Measurements from ENCODE around the gene CEP85L. TPM values are rescaled to one million over a fixed set of nuclear protein-coding genes. Genes with fewer than 3 reads are reported as not detected.

Gene CEP85L
- total and polyA plus RNA-seq, 2 of the 13 experiments (the other 11 are each of a cell fraction or from before 2014, with no cell fraction given): 0.44 to 1.7 TPM

DNA sequence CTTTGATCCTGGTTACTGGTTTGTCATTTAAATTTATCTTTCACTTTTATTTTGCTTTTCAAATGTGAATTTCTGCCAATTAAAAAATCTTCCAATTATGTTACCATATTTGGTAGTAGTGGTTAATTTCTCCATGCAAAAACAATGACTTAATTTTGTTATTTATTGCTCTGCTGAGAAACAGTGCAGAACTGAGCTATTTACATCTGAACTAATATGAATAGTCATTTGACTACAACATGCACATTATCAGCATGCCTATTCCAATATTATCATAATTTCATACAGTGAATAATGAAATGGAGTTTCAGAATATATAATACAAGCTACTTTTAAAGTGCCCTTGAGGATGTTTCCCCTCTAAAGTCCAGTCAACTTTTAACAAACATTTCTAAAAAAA, 102.8 kb downstream of the CEP85L start:
- Histone ChIP-seq H3K4me3 (replicated peaks in 1 of 3; ENCODE audit: insufficient read depth in 1 of 3, low read depth in 2 of 3, low read length in 3 of 3) (no peak overlapping the region), H3K79me2 (ENCODE audit: insufficient read depth, low read length) (no peaks in the 10 kb centered on the region), H3K27me3 (ENCODE audit: control insufficient read depth in 1 of 2, insufficient read depth in 2 of 2, low read length in 2 of 2) (no peaks in the 10 kb centered on the region), H2AFZ (ENCODE audit: low read length) (no peak overlapping the region), H3K36me3 (replicated peaks in 1 of 2; ENCODE audit: control insufficient read depth in 1 of 2, insufficient read depth in 2 of 2, low read length in 2 of 2) (no peaks in the 10 kb centered on the region), H3K9ac (ENCODE audit: insufficient read depth, low read depth, low read length) (no peak overlapping the region), H4K20me1 (ENCODE audit: insufficient read depth, low read length) (no peaks in the 10 kb centered on the region), H3K27ac (ENCODE audit: extremely low read length, insufficient read depth, low read length) (no peak overlapping the region), H3K4me1 (ENCODE audit: insufficient read depth, low read length) (no peaks in the 10 kb centered on the region), H3K9me3 (ENCODE audit: low read length) (no peaks in the 10 kb centered on the region), H3K4me2 (ENCODE audit: low read depth, low read length) (no peak overlapping the region)
- ChIA-PET CTCF (ENCODE audit: low intra/inter-chr PET ratio, low total read pairs) (no interaction called here), POLR2A (no interaction called here)
- no peak for FAIRE-seq
- in situ Hi-C loops (cut with HindIII; ENCODE audit: extremely low pct_ligation_motif_present, low pct_unique_long_range_greater_than_20kb) (no loop called here), intact Hi-C loops (cut with micrococcal nuclease; ENCODE audit: unreplicated experiment) (no loop called here)
- no TSS peak for BruUV-seq (replicated peaks)
- no peak for ATAC-seq
- TF ChIP-seq SIN3A (IDR thresholded peaks at IDR 0.05; ENCODE audit: borderline replicate concordance, low read depth, low read length) (no peak), POGZ (CRISPR knock-in tag; IDR thresholded peaks at IDR 0.05) (no peak)
- no peak for DNase-seq (ENCODE audit: low spot score)

DNA sequence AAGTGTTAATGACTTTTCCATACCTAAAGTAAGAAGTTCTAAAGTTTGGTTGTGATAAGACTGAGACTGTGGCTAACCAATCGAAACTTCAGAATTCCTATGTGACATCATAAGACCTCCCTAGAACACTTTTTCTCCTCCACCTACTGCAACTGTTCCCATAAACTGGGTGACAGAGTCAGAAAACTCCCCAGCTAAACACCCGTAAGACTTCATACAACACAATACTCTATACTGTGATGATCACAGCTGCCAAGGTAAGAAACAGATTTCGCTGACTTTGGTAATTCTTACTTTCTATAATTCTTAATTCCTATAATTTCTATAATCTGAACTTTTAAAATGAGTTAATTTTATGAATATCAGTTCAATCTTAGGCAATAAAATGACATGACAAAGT, 103.3 kb downstream of the CEP85L start, which contains the start of gene PLN:
Gene PLN (plus strand): TSS at position 161 of the 400 bp plus-strand sequence. CDS start 10,626 bp downstream, outside the sequence.
- no peaks in the 10 kb centered on the region for H3K79me2 ChIP-seq (ENCODE audit: insufficient read depth, low read length)
- ChIA-PET POLR2A (no interaction called here), CTCF (ENCODE audit: low intra/inter-chr PET ratio, low total read pairs) (no interaction called here)
- intact Hi-C loops (cut with micrococcal nuclease; ENCODE audit: unreplicated experiment) (no loop called here), in situ Hi-C loops (cut with HindIII; ENCODE audit: extremely low pct_ligation_motif_present, low pct_unique_long_range_greater_than_20kb) (no loop called here)
- TF ChIP-seq ZNF761 (CRISPR knock-in tag; conservative IDR thresholded peaks at IDR 0.05) (no peak), GZF1 (CRISPR knock-in tag; IDR thresholded peaks at IDR 0.05) (no peak), MAFK (conservative IDR thresholded peaks at IDR 0.05 in 1 of 2, IDR thresholded peaks at IDR 0.05 in 1 of 2; ENCODE audit: low read length in 2 of 2) (peak; percentile 68 to 70), MAFF (IDR thresholded peaks at IDR 0.05; ENCODE audit: low read depth, low read length) (peak; percentile 67; the same call in 1 of the 2 replicates)
- H3K4me2 ChIP-seq (ENCODE audit: low read depth, low read length): no peak within 1 kb of the TSS
- FAIRE-seq (no peak), DNase-seq (ENCODE audit: low spot score) (no peak), ATAC-seq (no peak)
- no peak within 1 kb of the TSS for H3K9ac ChIP-seq (ENCODE audit: insufficient read depth, low read depth, low read length)
- no peaks in the 10 kb centered on the region for H4K20me1 ChIP-seq (ENCODE audit: insufficient read depth, low read length)
- no TSS peak for BruUV-seq (replicated peaks)
- H3K27me3 ChIP-seq (ENCODE audit: control insufficient read depth in 1 of 2, insufficient read depth in 2 of 2, low read length in 2 of 2): no peaks in the 10 kb centered on the region
- no peak within 1 kb of the TSS for H3K27ac ChIP-seq (ENCODE audit: extremely low read length, insufficient read depth, low read length)
- 6% methylated on average over 3 of the region's 3 CpGs for WGBS (ENCODE audit: low lambda C conversion rate)
- H3K9me3 ChIP-seq (ENCODE audit: low read length): no peaks in the 10 kb centered on the region
- H3K4me3 ChIP-seq (replicated peaks in 1 of 3; ENCODE audit: insufficient read depth in 1 of 3, low read depth in 2 of 3, low read length in 3 of 3): no peak within 1 kb of the TSS
- H2AFZ ChIP-seq (ENCODE audit: low read length): no peak within 1 kb of the TSS
- no peaks in the 10 kb centered on the region for H3K4me1 ChIP-seq (ENCODE audit: insufficient read depth, low read length)
- no peaks in the 10 kb centered on the region for H3K36me3 ChIP-seq (replicated peaks in 1 of 2; ENCODE audit: control insufficient read depth in 1 of 2, insufficient read depth in 2 of 2, low read length in 2 of 2)

Data from HepG2 (cell line).